ENCODE data around the gene ALOX15.
A peak's percentile ranks its signal among the peaks of the same experiment; 100 is the strongest.
"Not testable (repeated sequence)": the region's sequence is repeated elsewhere in the genome, so short reads cannot be mapped to it uniquely, and the experiment has no call there.

ALOX15 gene

DNA sequence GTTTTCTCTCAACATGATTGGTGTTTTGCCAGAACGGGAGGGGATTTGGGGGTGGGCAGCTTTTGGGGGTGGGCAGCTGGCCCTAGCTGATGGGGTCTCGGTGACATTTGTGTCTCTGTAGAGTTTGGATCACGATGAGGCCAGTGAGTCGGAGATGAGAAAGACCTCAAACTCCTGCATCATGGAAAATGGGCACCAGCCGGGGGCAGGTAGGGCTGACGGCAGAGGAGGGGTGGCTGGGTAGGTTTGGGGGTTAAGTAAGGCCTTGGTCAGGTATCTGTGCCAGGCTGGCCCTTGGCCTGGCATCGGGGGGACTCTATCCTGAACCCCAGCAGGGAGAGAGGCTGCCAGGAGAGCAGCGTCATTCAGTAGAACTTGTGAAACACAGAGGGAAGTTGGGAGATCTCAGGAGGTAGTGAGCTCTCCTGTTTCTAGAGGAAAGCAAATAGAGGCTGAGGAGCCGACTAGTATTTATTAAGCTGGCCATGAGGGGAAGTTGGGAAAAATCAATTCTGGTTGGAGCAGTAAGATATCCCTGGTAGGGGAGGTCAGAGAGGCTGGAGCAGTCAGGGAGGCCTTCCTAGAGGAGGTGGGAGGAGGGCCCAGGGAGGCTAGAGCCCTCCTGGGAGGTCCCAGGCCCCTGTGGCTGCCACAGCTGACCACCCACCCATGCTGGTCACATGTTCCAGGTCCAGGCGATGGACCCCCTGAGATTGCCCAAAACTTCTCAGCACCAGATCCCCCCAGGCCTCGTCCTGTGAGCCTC, 49.1 kb downstream of the ALOX15 start:
- DNase-seq: no peak

DNA sequence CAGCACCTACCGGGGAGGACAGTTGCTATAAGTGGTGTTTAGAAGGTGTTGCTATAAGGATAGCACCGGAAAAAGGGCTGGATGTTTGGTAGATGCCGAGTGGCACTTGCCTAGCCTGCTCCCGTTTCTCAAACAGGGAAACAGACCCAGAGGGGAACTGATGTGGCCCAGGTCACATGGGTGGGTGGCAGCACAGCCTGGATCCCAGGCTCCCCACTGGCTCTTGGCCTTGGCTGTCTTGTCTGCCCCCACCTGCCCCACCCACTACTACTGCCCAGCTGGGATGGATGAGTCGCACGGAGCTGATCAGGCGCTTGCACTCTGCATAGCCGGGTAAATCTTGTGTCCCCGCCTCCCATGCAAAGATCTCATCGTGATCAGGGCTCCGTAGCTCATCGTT, 49.9 kb downstream of the ALOX15 start:
- DNase-seq: no peak

DNA sequence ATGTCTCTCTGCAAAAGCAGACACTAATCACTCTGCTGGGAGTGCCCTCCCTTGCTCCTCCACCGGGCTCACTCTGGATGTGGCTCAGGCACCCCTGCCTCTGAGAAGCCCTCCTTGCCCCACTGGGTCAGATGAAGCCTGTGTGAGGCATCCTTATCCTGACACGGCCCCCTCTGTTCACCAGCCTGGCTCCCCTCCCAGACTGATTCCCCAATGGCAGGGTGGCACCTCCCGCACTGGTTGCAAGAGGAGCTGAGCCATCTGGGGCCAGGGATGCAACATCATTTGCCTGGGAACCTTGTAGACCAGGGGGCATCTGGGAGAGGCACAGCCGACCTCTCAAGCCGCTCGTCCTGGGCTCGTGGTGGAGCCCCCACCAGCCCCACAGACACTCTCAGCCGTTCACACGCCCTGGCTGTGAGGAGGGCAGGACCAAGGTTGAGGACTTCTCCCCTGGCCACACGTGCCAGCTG, 50.5 kb downstream of the ALOX15 start:
- no peak for DNase-seq

DNA sequence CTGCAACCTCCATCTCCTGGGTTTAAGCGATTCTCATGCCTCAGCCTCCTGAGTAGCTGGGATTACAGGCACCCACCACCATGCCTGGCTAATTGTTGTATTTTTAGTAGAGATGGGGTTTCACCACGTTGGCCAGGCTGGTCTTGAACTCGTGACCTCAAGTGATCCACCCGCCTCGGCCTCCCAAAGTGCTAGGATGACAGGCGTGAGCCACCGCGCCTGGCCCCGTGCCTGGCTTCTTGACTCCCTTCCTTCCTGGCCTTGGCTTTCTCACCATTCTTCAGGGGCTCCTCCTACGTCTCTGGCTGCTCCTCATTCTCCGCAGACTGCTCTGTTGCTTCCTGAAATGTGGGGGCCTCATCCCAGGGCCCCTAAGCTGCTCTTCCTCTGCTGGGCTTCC, 51.4 kb downstream of the ALOX15 start:
- DNase-seq: not testable (repeated sequence)

DNA sequence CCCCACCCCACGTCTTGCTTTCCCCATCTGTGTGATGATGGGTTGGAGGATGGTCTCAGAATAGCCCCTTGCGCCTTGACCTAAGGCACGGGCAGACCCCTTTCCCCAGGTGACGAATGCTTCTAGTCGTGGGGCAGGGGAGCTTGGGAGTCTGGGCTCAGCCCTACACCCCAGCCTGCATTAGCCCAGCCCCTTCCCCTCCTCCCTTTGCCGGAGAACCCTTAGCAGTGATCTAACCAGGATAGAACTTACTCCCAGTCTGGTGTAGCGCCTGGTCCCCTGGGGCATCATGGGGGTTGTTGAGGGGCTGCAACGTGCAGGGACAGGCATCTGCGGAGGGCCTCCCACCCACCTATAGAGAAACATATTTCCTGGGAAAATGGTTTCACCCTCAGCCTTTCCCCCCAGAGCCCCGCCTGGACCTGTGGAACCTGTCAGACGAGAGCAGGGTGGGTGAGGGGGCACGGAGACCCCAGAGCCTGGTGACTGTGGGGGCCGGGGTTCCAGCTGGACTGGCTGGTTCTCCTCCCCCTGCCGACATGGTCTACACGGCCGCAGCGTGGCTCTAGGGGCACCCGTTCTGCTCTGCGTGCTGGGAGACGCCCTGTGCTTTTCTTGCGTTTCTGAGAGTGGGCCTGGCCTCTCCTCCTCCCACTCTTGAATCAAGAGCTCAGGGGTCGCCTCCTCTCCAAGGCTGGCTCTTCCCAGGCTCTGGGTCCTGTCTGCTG, 52.4 kb downstream of the ALOX15 start:
- DNase-seq: no peak

DNA sequence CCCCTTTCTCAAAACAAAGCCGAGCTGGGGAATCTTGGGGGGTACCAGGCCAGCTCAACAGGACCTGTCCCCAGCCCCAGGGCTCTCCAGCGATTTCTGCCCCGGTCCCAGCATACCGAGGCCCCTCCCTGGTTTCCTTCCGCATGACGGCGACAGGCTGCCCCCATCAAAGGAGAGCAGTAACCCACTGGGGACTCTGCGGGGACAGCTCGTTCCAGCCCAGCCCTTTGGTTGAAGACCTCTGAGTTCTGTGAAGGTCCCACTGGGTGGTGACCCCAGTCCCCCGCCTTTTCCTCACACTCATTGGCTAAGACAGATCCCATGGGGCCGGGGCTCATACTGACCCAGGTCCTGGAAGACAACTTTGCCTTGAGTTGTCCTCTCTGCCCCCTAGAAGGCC, 53.1 kb downstream of the ALOX15 start:
- no peak for DNase-seq

DNA sequence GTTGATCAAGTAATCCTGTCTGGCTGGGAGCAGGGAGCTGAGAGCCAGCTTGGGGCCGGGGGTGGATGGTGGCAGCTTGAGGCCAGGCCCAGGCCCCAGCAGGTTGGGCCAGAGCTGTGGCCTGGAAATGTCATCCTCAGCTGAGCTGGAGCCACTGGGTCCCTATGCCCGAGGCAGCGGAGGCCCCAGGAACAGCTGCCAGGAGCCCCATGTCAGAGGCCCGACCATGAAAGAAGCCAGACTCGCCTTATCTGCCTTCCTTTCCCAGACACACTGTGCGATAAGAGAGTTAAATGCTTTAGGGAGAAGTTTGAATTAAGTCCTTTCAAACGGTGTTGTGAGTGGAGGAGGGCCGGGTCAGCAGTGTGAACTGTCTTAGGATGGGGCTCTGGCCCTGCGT, 53.7 kb downstream of the ALOX15 start:
- no peak for DNase-seq

DNA sequence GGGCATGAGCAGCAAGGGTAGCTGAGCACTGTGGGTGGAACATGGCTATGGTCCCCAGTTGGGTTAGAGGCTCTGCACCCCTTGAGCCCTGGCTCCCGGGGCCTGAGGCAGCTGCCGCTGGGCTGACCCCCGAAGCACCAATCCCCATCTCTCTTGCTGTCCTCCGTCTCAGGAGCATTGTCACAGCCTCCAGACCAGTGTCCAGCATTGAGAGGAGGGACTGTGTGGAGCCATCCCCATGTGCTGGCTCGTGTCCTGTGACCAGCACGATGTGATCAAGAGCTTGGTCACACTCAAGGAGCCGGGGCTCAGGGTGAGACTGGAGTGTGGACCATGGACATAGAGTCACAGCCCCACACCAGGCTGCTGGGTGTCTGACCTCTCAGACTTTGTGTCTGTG, 54.3 kb downstream of the ALOX15 start:
- DNase-seq: no peak

DNA sequence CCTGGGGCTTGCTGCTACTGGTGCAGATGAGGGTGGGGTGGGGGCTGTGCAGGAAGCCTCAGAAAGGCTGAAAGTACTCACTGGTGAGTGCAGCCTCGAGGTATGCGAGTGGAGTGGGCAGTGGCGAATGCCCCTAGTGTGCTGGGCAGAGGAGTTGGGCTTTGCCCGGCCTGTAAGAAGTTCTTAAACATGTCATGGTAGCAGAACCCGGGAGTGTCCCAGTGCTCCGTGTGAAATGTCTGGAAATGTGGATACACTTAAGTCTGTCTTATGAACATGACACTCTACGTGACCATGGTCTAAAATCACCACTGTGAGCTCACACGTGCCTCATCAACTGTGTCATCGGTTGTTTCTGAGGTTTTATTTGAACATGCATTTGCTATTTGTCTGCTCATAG, 55.4 kb downstream of the ALOX15 start:
- no peak for DNase-seq

DNA sequence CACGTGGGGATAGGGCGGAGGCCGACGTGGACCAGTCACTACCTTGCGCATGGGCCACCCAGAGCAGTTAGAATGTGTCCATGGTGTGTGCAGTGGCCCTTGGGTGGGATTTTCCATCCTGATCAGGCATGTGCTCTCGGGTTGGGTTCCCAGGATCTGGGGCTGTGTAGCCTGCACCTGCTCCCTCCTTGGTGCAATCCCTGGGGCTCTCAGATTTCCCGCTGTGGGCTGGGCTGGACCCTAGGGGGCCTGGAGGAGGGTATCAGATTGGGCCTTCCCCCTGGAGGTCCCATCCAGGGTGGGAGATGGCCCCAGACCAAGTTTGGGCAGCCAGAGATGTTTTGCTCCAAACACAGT, 55.9 kb downstream of the ALOX15 start:
- DNase-seq: no peak

DNA sequence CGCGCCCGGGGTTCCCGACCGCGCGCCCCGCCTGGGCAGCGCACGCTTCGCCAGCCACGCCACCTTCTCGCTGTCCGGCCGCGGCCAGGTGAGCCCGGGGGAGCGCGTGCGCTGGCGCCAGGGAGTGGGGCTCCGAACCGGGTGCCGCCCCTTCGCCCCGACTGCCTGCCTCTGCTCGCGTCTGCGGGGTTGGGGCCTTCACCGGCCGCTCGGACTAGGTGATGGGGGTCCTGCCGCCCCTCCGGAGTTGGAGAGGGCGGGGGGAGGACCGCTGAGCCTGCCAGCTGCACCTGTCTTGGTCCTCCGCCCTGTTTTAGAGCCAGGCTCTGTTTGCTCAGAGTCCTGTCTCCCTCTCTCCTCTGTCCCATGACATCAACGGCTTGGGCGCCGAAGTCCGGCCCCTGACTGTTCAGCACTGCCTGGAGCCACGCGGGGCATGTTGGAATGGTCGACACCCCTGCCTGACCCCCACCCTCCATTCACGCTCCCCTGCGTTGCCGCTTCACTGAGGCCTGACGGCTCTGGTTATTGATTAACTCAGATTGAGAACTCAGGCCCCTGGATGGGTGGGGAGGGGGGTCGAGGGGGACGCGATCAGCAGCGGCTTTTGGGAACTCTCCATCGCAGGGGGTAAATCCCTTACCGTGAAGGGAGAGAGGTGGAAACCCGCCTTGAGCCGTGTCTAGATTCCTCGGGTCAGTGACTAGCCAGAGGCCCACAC, 56.4 kb downstream of the ALOX15 start:
- no peak for DNase-seq

DNA sequence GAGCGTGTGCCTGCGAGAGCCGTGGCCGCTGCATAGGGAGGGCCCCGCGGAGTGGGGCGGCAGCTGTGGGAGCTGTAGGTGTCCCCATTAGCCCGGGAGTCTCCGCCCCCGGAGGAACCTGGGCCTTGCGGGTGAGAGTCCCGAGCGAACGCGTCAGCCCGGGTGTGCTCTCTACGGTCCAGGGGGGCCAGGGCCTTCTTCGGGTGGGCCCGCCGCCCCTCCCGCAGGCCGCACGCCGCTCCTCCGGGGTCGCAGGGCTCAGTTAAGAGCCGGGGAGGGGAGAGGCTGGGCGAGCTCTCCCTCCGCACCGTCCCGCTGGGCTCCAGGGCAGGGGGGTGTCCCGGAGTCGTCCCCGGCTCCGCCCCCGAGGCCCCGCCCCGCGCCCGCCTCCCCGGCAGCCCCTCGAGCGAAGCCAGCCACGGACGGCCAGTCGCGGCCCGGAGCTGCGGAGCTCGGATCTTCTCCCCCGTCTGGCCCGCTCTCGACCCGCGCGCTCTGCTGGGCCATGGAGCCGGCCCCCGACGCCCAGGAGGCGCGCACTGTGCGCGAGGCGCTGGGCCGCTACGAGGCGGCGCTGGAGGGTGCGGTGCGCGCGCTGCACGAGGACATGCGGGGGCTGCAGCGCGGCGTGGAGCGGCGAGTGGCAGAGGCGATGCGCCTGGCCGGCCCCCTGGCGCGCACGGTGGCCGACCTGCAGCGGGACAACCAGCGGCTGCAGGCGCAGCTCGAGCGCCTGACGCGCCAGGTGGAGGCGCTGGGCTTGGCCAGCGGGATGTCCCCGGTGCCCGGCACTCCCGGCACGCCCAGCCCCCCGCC, 57.2 kb downstream of the ALOX15 start, which contains the start of gene SMTNL2:
Gene SMTNL2 (plus strand): TSS at position 429 of the 816 bp plus-strand sequence. CDS start 77 bp downstream, at position 506.
- peak; percentile 37 for DNase-seq

DNA sequence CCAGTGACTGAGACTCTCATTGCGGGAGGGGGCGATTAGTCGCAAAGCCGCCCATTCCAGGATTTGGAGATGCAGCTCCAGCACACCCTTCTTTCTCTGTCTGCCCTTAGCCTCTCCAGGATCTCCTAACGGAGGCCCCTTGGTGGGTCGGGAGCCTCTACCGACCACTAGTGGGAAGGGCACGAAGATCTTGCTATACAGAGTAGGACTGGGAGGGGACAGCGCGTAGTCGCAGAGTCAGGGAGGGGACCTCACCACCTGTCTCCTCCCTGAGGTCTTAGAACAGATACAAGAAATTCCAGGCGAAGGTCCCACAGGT, 57.7 kb downstream of the ALOX15 start:
- peak; percentile 15 for DNase-seq

DNA sequence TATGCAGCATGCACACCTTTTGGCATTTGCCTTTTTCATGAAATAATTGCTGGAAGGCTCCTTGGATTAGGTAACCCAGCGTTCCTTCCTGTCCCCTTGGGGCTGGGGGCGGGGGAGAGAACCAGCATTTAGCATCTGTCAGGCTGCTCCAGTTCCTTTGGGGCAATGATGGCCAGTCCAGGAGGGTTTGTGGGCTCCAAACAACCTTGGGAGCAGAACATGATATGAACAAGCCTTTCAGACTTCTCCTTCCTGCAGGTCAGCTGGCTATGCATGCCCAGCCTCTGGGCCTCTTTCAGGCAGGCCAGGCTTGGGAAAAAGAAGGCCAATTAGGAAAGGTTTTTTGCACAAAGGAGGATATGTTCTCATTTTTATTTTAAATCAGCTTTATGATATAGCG, 58.3 kb downstream of the ALOX15 start:
- DNase-seq: no peak

DNA sequence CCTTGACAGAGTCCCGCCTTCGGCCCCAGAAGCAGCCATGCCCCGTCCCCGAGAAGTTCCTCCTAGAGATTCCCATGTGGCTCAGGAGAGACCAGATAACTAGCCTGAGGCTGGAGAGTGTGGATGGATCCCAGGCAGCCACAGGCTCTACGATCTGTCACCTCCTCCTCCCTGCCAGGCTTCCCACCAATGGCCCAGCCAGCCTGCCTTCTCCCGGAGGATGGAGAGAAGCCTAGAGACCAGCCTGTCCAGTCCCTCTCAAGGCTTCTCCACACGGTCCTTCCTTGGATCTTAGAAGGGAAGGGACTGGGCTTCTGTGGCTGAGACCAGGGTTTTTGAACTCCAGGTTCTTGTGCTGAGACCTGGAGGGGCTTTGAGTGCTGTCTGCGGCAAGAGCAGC, 58.8 kb downstream of the ALOX15 start:
- no peak for DNase-seq

DNA sequence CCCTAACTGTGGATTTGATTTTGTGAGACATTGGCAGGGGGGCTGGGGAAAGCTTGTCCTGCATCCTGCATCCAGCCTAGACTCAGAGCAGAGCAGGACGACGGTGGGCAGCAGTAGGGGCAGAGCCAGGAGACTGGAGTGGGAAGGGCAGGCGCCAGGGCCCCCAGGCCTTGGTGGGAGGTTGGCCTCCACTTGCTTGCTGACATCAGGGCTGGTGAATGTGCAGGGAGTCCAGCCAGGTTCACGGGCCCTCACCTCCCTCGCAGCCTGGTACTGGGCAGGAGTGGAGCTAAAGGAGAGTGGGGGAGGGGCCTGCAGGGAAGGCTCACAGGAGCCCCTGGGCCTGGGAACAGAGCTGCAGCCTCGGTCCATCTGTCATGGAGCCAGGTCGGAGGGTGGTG, 59.4 kb downstream of the ALOX15 start:
- DNase-seq: no peak

Data from stimulated activated CD4-positive, alpha-beta T cell treated with anti-CD3 and anti-CD28 coated beads, Interleukin-4, amount 100 ng/mL, for 1 hour (primary cell).